Activated B cell treated with CpG ODN at 0.5 μM for 24 hours (primary cell): Measurements from ENCODE around the gene SLC16A10. TPM values are rescaled to one million over a fixed set of nuclear protein-coding genes. Genes with fewer than 3 reads are reported as not detected.

Experiments
- ATAC-seq: fragments of 200-7000 bp; cut with Tn5 transposase; one replicate; pipeline ENCODE4 v1.10.0; 2021; ENCODE audit warnings: low read depth, mild to moderate bottlenecking, moderate library complexity
- CTCF ChIA-PET: fragments of 350-600 bp; sonication (Branson Sonifier 250); formaldehyde crosslinking; loops from one replicate; lab custom pipeline; 2021; ENCODE audit warnings: antibody characterized with exemption; lab: Charles Lee
- POLR2A ChIA-PET: fragments of 350-600 bp; sonication (Branson Sonifier 250); formaldehyde crosslinking; loops from one replicate; lab custom pipeline; 2021; ENCODE audit warnings: antibody characterized with exemption; lab: Charles Lee
- DNase-seq: peaks from one replicate; pipeline ENCODE4 v3.0.0; 2022
- H3K27ac Mint-ChIP-seq: one replicate; pipeline ENCODE4 v1.8.0; 2020; ENCODE audit warnings: mixed read lengths
- H3K27me3 Mint-ChIP-seq: one replicate; pipeline ENCODE4 v1.8.0; 2021; ENCODE audit warnings: mixed read lengths
- H3K36me3 Mint-ChIP-seq: one replicate; pipeline ENCODE4 v1.8.0; 2021; ENCODE audit warnings: low read depth, mixed read lengths
- H3K4me1 Mint-ChIP-seq: one replicate; pipeline ENCODE4 v1.8.0; 2021; ENCODE audit warnings: mixed read lengths
- H3K4me3 Mint-ChIP-seq: one replicate; pipeline ENCODE4 v1.8.0; 2020; ENCODE audit warnings: mild to moderate bottlenecking, mixed read lengths
- H3K9me3 Mint-ChIP-seq: one replicate; pipeline ENCODE4 v1.8.0; 2020; ENCODE audit warnings: mixed read lengths
- CTCF ChIP-seq: fragments of 200-600 bp; IDR thresholded peaks from one replicate; pipeline ENCODE4 v1.8.0; 2022; ENCODE audit warnings: antibody characterized with exemption, mild to moderate bottlenecking
- intact Hi-C: fragments of 100-400 bp; cut with micrococcal nuclease; formaldehyde crosslinking; loops from one replicate; pipeline ENCODE4 v1.15.1; 2024
- total RNA-seq: library from RNA; stranded (reverse); gene quantifications from 2 replicates; pipeline ENCODE4 v1.2.3, GENCODE V29; 2022

The SLC16A10 gene
- total RNA-seq, 1 donor from 2014 or later: 0.13 TPM

- no peaks in the 10 kb centered on the region for H3K27me3 Mint-ChIP-seq
Observed at GRCh38 chr6:111220383-111221031, 133.2 kb downstream of the SLC16A10 start.

GRCh38 chr6:111221804-111222203 lies 134.5 kb downstream of the SLC16A10 start:
- no peaks in the 10 kb centered on the region for H3K9me3 Mint-ChIP-seq
- intact Hi-C loops: no loop called here
- H3K36me3 Mint-ChIP-seq: no peaks in the 10 kb centered on the region
- ChIA-PET POLR2A (no interaction called here), CTCF (no interaction called here)
- no peak overlapping the region for H3K27ac Mint-ChIP-seq
- H3K4me3 Mint-ChIP-seq: no peak overlapping the region
- DNase-seq (no peak), ATAC-seq (no peak)
- no peak for TF ChIP-seq CTCF
- H3K27me3 Mint-ChIP-seq: no peaks in the 10 kb centered on the region
- H3K4me1 Mint-ChIP-seq: no peaks in the 10 kb centered on the region

More at GRCh38 chr6:111220383-111221031, 133.2 kb downstream of the SLC16A10 start:
- H3K4me3 Mint-ChIP-seq: no peak overlapping the region
- H3K27ac Mint-ChIP-seq: no peak overlapping the region
- no peak for TF ChIP-seq CTCF
- ATAC-seq: no peak
- intact Hi-C loops: no loop called here
- ChIA-PET POLR2A (interaction anchor here (0.6 kb wide), 1 partner anchor 184 kb away, joined by 3 read pairs; no protein-coding TSS in a partner anchor), CTCF (interaction anchor here (1.2 kb wide), 1 partner anchor 10 kb away, joined by 3 read pairs; no protein-coding TSS in a partner anchor)
- no peaks in the 10 kb centered on the region for H3K36me3 Mint-ChIP-seq
- DNase-seq: no peak
- H3K9me3 Mint-ChIP-seq: no peaks in the 10 kb centered on the region
- H3K4me1 Mint-ChIP-seq: no peaks in the 10 kb centered on the region

- Mint-ChIP-seq H3K4me1 (no peaks in the 10 kb centered on the region), H3K36me3 (no peaks in the 10 kb centered on the region), H3K4me3 (no peak overlapping the region), H3K27ac (no peak overlapping the region), H3K27me3 (no peaks in the 10 kb centered on the region), H3K9me3 (no peaks in the 10 kb centered on the region)
- ChIA-PET CTCF (no interaction called here), POLR2A (no interaction called here)
- DNase-seq (no peak), ATAC-seq (no peak)
- intact Hi-C loops: no loop called here
- no peak for TF ChIP-seq CTCF
Observed at GRCh38 chr6:111222341-111222740, 135.0 kb downstream of the SLC16A10 start.

- Mint-ChIP-seq H3K4me1 (no peaks in the 10 kb centered on the region), H3K4me3 (no peak overlapping the region), H3K27me3 (no peaks in the 10 kb centered on the region), H3K27ac (no peak overlapping the region), H3K36me3 (no peaks in the 10 kb centered on the region), H3K9me3 (no peaks in the 10 kb centered on the region)
- TF ChIP-seq CTCF: no peak
- POLR2A ChIA-PET: no interaction called here
- CTCF ChIA-PET: no interaction called here
- ATAC-seq: no peak
- no peak for DNase-seq
- intact Hi-C loops: no loop called here
Observed at GRCh38 chr6:111228094-111228493, 140.8 kb downstream of the SLC16A10 start.

- H3K36me3 Mint-ChIP-seq: no peaks in the 10 kb centered on the region
- no peak for TF ChIP-seq CTCF
- POLR2A ChIA-PET: no interaction called here
Observed at GRCh38 chr6:111230351-111231089, 143.2 kb downstream of the SLC16A10 start.

More at GRCh38 chr6:111230351-111231089, 143.2 kb downstream of the SLC16A10 start:
- Mint-ChIP-seq H3K4me3 (no peak overlapping the region), H3K4me1 (no peaks in the 10 kb centered on the region), H3K9me3 (no peaks in the 10 kb centered on the region), H3K27me3 (peaks cover 6% of the 10 kb centered on the region), H3K27ac (no peak overlapping the region)
- ATAC-seq: no peak
- DNase-seq: no peak
- CTCF ChIA-PET: no interaction called here
- intact Hi-C loops: no loop called here
